Activated T-helper 1 cell treated with anti-CD3 and anti-CD28 coated beads, Interleukin-2, amount 50 U/mL, for 16 hours (primary cell): ENCODE data around the gene AGAP3.

Source experiments
- DNase-seq, 2 donors: peaks; one replicate each; pipeline ENCODE4 v3.0.0-alpha.2; 2020; ENCODE audit warnings: low read depth in 1 of 2, low spot score in 1 of 2

AGAP3 gene

GRCh38 chr7:151122796-151123157 lies 36.5 kb downstream of the AGAP3 start:
- DNase-seq: no peak

GRCh38 chr7:151123158-151123821 lies 37.0 kb downstream of the AGAP3 start:
- DNase-seq: no peak

- peak; percentile 65 for DNase-seq
Measured at GRCh38 chr7:151123822-151124464, 37.7 kb downstream of the AGAP3 start.

GRCh38 chr7:151124481-151124880 lies 38.2 kb downstream of the AGAP3 start:
- DNase-seq: no peak

GRCh38 chr7:151124899-151125399 lies 38.7 kb downstream of the AGAP3 start:
- DNase-seq: no peak

GRCh38 chr7:151125470-151125845 lies 39.2 kb downstream of the AGAP3 start:
- no peak for DNase-seq

- no peak for DNase-seq
Measured at GRCh38 chr7:151125846-151126481, 39.7 kb downstream of the AGAP3 start.

- no peak for DNase-seq
Measured at GRCh38 chr7:151126491-151127137, 40.3 kb downstream of the AGAP3 start.

- DNase-seq: no peak
Measured at GRCh38 chr7:151128144-151128543, 41.9 kb downstream of the AGAP3 start.

- DNase-seq: no peak
Measured at GRCh38 chr7:151128716-151129115, 42.4 kb downstream of the AGAP3 start.

GRCh38 chr7:151129117-151129959 lies 43.1 kb downstream of the AGAP3 start:
- no peak for DNase-seq

GRCh38 chr7:151129960-151130591 lies 43.8 kb downstream of the AGAP3 start:
- DNase-seq: no peak

- no peak for DNase-seq
Measured at GRCh38 chr7:151130741-151131157, 44.5 kb downstream of the AGAP3 start.

GRCh38 chr7:151131224-151131591 lies 44.9 kb downstream of the AGAP3 start:
- no peak for DNase-seq

- DNase-seq: no peak
Measured at GRCh38 chr7:151131592-151132293, 45.5 kb downstream of the AGAP3 start.

GRCh38 chr7:151132461-151133205 lies 46.4 kb downstream of the AGAP3 start:
- DNase-seq: no peak

GRCh38 chr7:151133266-151133985 lies 47.2 kb downstream of the AGAP3 start:
- DNase-seq: no peak

- DNase-seq: no peak
Measured at GRCh38 chr7:151133986-151134742, 47.9 kb downstream of the AGAP3 start.
